IMR-90 (cell line): ENCODE data around the gene NUMA1.

Experiments
- BHLHE40 ChIP-seq: fragments of 150-350 bp; IDR thresholded peaks from 2 replicates; pipeline ENCODE4 v1.6.1; 2016; ENCODE audit warnings: mild to moderate bottlenecking, low read depth, low read length
- CEBPB ChIP-seq: IDR thresholded peaks from 2 replicates; pipeline ENCODE4 v1.6.1; 2012; ENCODE audit warnings: low read depth, low read length, improper control_type of control experiment
- FOS ChIP-seq: fragments of 150-350 bp; IDR thresholded peaks from 2 replicates; pipeline ENCODE4 v1.6.1; 2016; ENCODE audit warnings: low read depth, low read length
- MAFK ChIP-seq: IDR thresholded peaks from 2 replicates; pipeline ENCODE4 v1.6.1; 2012; ENCODE audit warnings: low read depth, low read length, improper control_type of control experiment
- MAZ ChIP-seq: IDR thresholded peaks from 2 replicates; pipeline ENCODE4 v1.6.1; 2012; ENCODE audit warnings: low read depth, mild to moderate bottlenecking, low read length, improper control_type of control experiment, moderate library complexity, borderline replicate concordance
- MXI1 ChIP-seq: IDR thresholded peaks from 2 replicates; pipeline ENCODE4 v1.6.1; 2012; ENCODE audit warnings: low read depth, mild to moderate bottlenecking, low read length, moderate library complexity, borderline replicate concordance
- NFE2L2 ChIP-seq: fragments of 150-350 bp; IDR thresholded peaks from 2 replicates; pipeline ENCODE4 v1.6.1; 2016; ENCODE audit warnings: low read depth, mild to moderate bottlenecking, low read length
- POLR2A ChIP-seq: IDR thresholded peaks from 2 replicates; pipeline ENCODE4 v1.6.1; 2012; ENCODE audit warnings: mild to moderate bottlenecking, low read depth, low read length
- RAD21 ChIP-seq: IDR thresholded peaks from 2 replicates; pipeline ENCODE4 v1.6.1; 2012; ENCODE audit warnings: low read length, improper control_type of control experiment
- RCOR1 ChIP-seq: IDR thresholded peaks from 2 replicates; pipeline ENCODE4 v1.6.1; 2012; ENCODE audit warnings: mild to moderate bottlenecking, low read length, improper control_type of control experiment; ENCODE audit not compliant: insufficient replicate concordance
- SMC3 ChIP-seq: fragments of 150-350 bp; IDR thresholded peaks from 2 replicates; pipeline ENCODE4 v1.6.1; 2016; ENCODE audit warnings: low read depth, mild to moderate bottlenecking, antibody characterized with exemption, low read length, moderate library complexity
- TF ChIP-seq, protein P1 (sequence below): conservative IDR thresholded peaks from 2 replicates; pipeline ENCODE4 v1.5.1; 2012; ENCODE audit warnings: mild to moderate bottlenecking, low read depth, low read length, improper control_type of control experiment
- TF ChIP-seq, protein P2 (sequence below): fragments of 150-350 bp; IDR thresholded peaks from 2 replicates; pipeline ENCODE4 v1.6.1; 2017; ENCODE audit warnings: mild to moderate bottlenecking, antibody characterized with exemption, low read length, low read depth
- TF ChIP-seq, protein P3 (sequence below): fragments of 150-350 bp; IDR thresholded peaks from 2 replicates; pipeline ENCODE4 v1.6.1; 2016; ENCODE audit warnings: low read depth, mild to moderate bottlenecking, low read length, moderate library complexity, borderline replicate concordance

DNA sequence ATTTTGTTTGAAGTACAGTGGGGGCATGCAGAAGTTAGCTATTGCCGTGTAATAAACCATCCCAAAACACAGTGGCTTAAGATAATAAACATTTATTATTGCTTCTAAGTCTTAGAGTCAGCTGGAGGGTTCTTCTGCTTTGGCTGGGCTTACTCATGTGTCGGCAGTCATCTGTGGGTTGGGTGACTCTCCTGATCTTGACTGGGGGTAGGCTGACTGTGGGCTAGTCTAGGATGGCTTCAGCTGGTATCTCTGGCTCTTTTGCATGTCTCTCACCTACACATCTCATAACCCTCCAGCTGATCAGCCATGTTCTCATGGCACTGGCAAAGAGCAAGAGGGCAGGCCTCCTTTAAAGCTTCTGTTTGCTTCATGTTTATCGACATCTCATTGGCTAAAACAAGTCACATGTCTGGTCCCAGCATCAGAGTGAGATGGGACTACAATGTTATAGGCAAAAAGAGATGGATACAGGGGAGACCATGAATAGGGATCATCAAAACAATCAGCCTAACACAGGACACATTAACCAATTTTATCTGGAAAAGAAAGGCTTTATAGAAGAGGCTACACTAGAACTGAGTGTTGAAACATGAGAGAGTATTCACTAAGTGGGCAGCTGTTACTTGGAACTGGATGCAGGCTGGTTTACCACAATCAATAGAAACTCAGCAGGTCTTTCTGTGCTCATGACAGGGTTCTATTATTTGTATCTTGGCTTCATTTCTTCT lies 5.4 kb upstream of the NUMA1 start:
- TF ChIP-seq RCOR1 (no peak), POLR2A (no peak), CEBPB (no peak), FOS (no peak), BHLHE40 (no peak), MXI1 (no peak), MAZ (no peak), RAD21 (no peak), NFE2L2 (no peak), SMC3 (no peak), MAFK (no peak)
- TF ChIP-seq, protein P1, sequence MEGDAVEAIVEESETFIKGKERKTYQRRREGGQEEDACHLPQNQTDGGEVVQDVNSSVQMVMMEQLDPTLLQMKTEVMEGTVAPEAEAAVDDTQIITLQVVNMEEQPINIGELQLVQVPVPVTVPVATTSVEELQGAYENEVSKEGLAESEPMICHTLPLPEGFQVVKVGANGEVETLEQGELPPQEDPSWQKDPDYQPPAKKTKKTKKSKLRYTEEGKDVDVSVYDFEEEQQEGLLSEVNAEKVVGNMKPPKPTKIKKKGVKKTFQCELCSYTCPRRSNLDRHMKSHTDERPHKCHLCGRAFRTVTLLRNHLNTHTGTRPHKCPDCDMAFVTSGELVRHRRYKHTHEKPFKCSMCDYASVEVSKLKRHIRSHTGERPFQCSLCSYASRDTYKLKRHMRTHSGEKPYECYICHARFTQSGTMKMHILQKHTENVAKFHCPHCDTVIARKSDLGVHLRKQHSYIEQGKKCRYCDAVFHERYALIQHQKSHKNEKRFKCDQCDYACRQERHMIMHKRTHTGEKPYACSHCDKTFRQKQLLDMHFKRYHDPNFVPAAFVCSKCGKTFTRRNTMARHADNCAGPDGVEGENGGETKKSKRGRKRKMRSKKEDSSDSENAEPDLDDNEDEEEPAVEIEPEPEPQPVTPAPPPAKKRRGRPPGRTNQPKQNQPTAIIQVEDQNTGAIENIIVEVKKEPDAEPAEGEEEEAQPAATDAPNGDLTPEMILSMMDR, result no peak
- TF ChIP-seq, protein P2, sequence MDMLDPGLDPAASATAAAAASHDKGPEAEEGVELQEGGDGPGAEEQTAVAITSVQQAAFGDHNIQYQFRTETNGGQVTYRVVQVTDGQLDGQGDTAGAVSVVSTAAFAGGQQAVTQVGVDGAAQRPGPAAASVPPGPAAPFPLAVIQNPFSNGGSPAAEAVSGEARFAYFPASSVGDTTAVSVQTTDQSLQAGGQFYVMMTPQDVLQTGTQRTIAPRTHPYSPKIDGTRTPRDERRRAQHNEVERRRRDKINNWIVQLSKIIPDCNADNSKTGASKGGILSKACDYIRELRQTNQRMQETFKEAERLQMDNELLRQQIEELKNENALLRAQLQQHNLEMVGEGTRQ, result 0 out of 2 replicates have a peak, but pooled peaks have one; percentile 17
- TF ChIP-seq, protein P3, sequence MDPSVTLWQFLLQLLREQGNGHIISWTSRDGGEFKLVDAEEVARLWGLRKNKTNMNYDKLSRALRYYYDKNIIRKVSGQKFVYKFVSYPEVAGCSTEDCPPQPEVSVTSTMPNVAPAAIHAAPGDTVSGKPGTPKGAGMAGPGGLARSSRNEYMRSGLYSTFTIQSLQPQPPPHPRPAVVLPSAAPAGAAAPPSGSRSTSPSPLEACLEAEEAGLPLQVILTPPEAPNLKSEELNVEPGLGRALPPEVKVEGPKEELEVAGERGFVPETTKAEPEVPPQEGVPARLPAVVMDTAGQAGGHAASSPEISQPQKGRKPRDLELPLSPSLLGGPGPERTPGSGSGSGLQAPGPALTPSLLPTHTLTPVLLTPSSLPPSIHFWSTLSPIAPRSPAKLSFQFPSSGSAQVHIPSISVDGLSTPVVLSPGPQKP, result no peak
